ENCODE data around the gene LIPH.
A peak's percentile ranks its signal among the peaks of the same experiment; 100 is the strongest.

LIPH gene

GRCh38 chr3:185503521-185503920 lies 48.9 kb downstream of the LIPH start:
- H3K4me3 ChIP-seq (ENCODE audit: low read depth, low read length): no peak overlapping the region
- DNase-seq (ENCODE audit: low read depth): no peak
- TF ChIP-seq, protein P1, sequence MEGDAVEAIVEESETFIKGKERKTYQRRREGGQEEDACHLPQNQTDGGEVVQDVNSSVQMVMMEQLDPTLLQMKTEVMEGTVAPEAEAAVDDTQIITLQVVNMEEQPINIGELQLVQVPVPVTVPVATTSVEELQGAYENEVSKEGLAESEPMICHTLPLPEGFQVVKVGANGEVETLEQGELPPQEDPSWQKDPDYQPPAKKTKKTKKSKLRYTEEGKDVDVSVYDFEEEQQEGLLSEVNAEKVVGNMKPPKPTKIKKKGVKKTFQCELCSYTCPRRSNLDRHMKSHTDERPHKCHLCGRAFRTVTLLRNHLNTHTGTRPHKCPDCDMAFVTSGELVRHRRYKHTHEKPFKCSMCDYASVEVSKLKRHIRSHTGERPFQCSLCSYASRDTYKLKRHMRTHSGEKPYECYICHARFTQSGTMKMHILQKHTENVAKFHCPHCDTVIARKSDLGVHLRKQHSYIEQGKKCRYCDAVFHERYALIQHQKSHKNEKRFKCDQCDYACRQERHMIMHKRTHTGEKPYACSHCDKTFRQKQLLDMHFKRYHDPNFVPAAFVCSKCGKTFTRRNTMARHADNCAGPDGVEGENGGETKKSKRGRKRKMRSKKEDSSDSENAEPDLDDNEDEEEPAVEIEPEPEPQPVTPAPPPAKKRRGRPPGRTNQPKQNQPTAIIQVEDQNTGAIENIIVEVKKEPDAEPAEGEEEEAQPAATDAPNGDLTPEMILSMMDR (IDR thresholded peaks at IDR 0.05; ENCODE audit: insufficient read depth, low read depth, low read length, missing control alignments): no peak

GRCh38 chr3:185502987-185503386 lies 49.4 kb downstream of the LIPH start:
- TF ChIP-seq, protein P1 (IDR thresholded peaks at IDR 0.05; ENCODE audit: insufficient read depth, low read depth, low read length, missing control alignments): no peak
- DNase-seq (ENCODE audit: low read depth): peak; percentile 67
- no peak overlapping the region for H3K4me3 ChIP-seq (ENCODE audit: low read depth, low read length)

- peak; percentile 95 for DNase-seq (ENCODE audit: low read depth)
- TF ChIP-seq, protein P1 (IDR thresholded peaks at IDR 0.05; ENCODE audit: insufficient read depth, low read depth, low read length, missing control alignments): no peak
- H3K4me3 ChIP-seq (ENCODE audit: low read depth, low read length): peak within 1 kb of the TSS; percentile 90
Measured at GRCh38 chr3:185498503-185499396, 53.6 kb downstream of the LIPH start, which contains the start of gene TMEM41A. TMEM41A (minus strand) TSS chr3:185499035; CDS start chr3:185498961, 74 bp downstream.

DNA sequence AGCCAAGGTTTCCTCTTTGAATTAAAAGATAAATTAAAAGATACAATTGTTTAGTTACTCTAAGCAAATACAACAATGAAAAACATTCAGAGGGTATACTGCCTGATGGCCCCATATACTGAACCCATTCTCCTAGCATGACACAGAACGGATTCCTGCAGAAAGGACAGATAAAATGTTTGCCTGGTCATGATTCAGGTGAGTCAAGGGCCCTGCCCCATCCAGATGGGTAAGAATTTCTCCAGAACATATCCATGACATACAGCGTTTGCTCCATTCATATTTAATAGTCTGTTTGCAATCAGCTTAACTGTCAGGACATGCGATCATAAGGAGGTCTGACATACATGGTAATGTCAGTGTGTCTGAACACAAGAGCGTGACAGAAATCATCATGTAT lies 62.1 kb downstream of the LIPH start:
- no peak for DNase-seq (ENCODE audit: low read depth)
- no peak overlapping the region for H3K4me3 ChIP-seq (ENCODE audit: low read depth, low read length)
- TF ChIP-seq, protein P1 (IDR thresholded peaks at IDR 0.05; ENCODE audit: insufficient read depth, low read depth, low read length, missing control alignments): no peak

DNA sequence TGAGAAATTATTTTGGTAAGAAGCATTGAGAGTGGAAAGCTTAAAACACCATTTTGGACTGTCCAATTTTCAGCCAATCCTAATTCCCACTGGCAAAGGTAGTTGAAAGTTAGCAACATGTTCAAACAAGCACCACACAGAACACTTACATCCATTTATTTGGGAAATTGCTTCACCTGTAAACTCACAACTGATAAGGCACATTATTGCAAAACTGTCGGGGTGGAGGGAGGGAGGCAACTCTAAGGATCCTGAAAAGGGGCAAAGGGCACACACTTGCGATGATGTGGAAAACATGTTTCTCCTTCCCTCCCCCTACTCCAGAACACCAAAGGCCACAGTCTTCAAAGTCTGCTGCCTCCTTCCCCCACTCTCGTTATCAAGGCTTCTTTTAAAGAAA lies 62.9 kb downstream of the LIPH start:
- H3K4me3 ChIP-seq (ENCODE audit: low read depth, low read length): no peak overlapping the region
- TF ChIP-seq, protein P1 (IDR thresholded peaks at IDR 0.05; ENCODE audit: insufficient read depth, low read depth, low read length, missing control alignments): no peak
- no peak for DNase-seq (ENCODE audit: low read depth)

DNA sequence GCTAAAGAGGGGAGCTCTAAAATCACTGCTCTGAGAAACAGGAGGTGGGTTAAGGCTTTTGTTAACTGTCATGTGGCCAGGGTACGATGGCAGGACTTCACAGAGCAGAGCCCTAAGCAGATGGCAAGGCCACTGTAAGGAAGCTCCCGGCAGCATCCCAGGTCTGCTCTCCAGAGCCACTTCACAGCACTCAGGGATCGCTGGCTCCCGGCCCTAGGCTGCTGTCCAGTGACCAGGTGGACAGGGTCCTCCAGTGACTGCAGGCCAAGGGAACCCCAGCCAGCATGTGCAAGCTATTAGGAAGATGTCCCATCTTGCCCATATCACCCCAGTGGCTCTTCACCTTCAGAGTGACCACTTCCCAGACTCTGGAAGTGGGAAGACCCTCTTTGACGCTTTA lies 63.9 kb downstream of the LIPH start:
- no peak overlapping the region for H3K4me3 ChIP-seq (ENCODE audit: low read depth, low read length)
- no peak for DNase-seq (ENCODE audit: low read depth)
- TF ChIP-seq, protein P1 (IDR thresholded peaks at IDR 0.05; ENCODE audit: insufficient read depth, low read depth, low read length, missing control alignments): no peak

Measured in GM12865 (cell line).